Subcutaneous adipose tissue (tissue), 4 donors: Measurements from ENCODE around the gene SREK1IP1. TPM values are rescaled to one million over a fixed set of nuclear protein-coding genes. Genes with fewer than 3 reads are reported as not detected.

Experiments
- CTCF ChIP-seq: fragments of 450-650 bp; IDR thresholded peaks from one replicate; pipeline ENCODE4 v1.5.1; 2016; ENCODE audit warnings: low read depth, mild to moderate bottlenecking, control low read depth, antibody characterized with exemption, moderate library complexity
- total RNA-seq, 4 donors: library from RNA; depleted of rRNA; stranded (reverse); fragments of >200 nt; gene quantifications; one replicate each; pipeline ENCODE4 v1.1.0, GENCODE V29; 2016

SREK1IP1 gene
- total RNA-seq, 4 donors from 2014 or later, result 10.9 to 20.1 (median 13.9) TPM

GRCh38 chr5:64693636-64694035, 74.9 kb downstream of the SREK1IP1 start:
- TF ChIP-seq CTCF, result no peak

GRCh38 chr5:64691291-64691690, 77.2 kb downstream of the SREK1IP1 start:
- no peak for TF ChIP-seq CTCF

GRCh38 chr5:64690417-64691151, 77.9 kb downstream of the SREK1IP1 start, which contains the start of gene SHISAL2B:
Gene SHISAL2B, plus strand, starts transcription at chr5:64690503. Its CDS starts 121 bp downstream, at chr5:64690624.
- TF ChIP-seq CTCF, result no peak

- no peak for TF ChIP-seq CTCF
Observed at GRCh38 chr5:64690104-64690416, 78.4 kb downstream of the SREK1IP1 start.

- TF ChIP-seq CTCF, result no peak
Observed at GRCh38 chr5:64688965-64689364, 79.5 kb downstream of the SREK1IP1 start.

- TF ChIP-seq CTCF, result no peak
Observed at GRCh38 chr5:64688391-64688790, 80.1 kb downstream of the SREK1IP1 start.

GRCh38 chr5:64685866-64686265, 82.6 kb downstream of the SREK1IP1 start:
- no peak for TF ChIP-seq CTCF
